HepG2 (cell line): ENCODE data around the gene EZH1. TPM values are rescaled to one million over a fixed set of nuclear protein-coding genes. Genes with fewer than 3 reads are reported as not detected.

ENCODE experiments used
- ATAC-seq: fragments of 200-7000 bp; cut with Tn5 transposase; 3 replicates; pipeline ENCODE4 v1.9.1; 2020; ENCODE audit warnings: mild to moderate bottlenecking, moderate library complexity
- BruUV-seq: library from RNA; stranded (reverse); fragments of 400-500 nt; replicated peaks from 2 replicates; lab custom pipeline; 2021; lab: Mats Ljungman, UMichigan
- CTCF ChIA-PET: fragments of 300-600 bp; formaldehyde crosslinking; extraction: SDS; loops from one replicate; lab custom pipeline; 2021; ENCODE audit warnings: low total read pairs, inconsistent platforms, low intra/inter-chr PET ratio; lab: Yijun Ruan, JAX
- POLR2A ChIA-PET: fragments of 350-600 bp; sonication (Branson Sonifier 250); formaldehyde crosslinking; loops from one replicate; lab custom pipeline; 2020; ENCODE audit warnings: antibody characterized with exemption, inconsistent platforms; lab: Yijun Ruan, JAX
- DNase-seq: peaks from one replicate; pipeline ENCODE4 v3.0.0-alpha.2; 2015; ENCODE audit warnings: low spot score
- FAIRE-seq: peaks from 3 replicates; lab custom pipeline; 2011; peaks lifted over from hg19 to GRCh38; lab: Jason Lieb, UNC
- H2AFZ ChIP-seq: one replicate; pipeline ENCODE4 v1.6.1; 2011; ENCODE audit warnings: low read length, inconsistent platforms
- H3K27ac ChIP-seq: fragments of 300-600 bp; 3 replicates; pipeline ENCODE4 v1.8.0; 2011; ENCODE audit warnings: mixed run types, mild to moderate bottlenecking, mixed read lengths, low read length, inconsistent platforms; ENCODE audit not compliant: insufficient read depth; ENCODE audit errors: extremely low read length
- H3K27me3 ChIP-seq, 2 experiments: fragments of 200-600 bp in 1 of 2; 2 replicates in 1 of 2; 3 replicates in 1 of 2; pipeline versions ENCODE4 v1.6.0 to v1.8.0; 2011; ENCODE audit warnings: low read length in 2 of 2, mild to moderate bottlenecking in 2 of 2, moderate library complexity in 2 of 2, inconsistent platforms in 1 of 2; ENCODE audit not compliant: insufficient read depth in 2 of 2, control insufficient read depth in 1 of 2
- H3K36me3 ChIP-seq, 2 experiments: fragments of 200-600 bp in 1 of 2; replicated peaks in 1 of 2; 2 replicates in 1 of 2; 3 replicates in 1 of 2; pipeline versions ENCODE4 v1.5.1 to v1.8.0; 2011; ENCODE audit warnings: low read length in 2 of 2, inconsistent platforms in 1 of 2; ENCODE audit not compliant: insufficient read depth in 2 of 2, control insufficient read depth in 1 of 2
- H3K4me1 ChIP-seq: 2 replicates; pipeline ENCODE4 v1.5.1; 2012; ENCODE audit warnings: low read length, inconsistent platforms; ENCODE audit not compliant: insufficient read depth
- H3K4me2 ChIP-seq: 2 replicates; pipeline ENCODE4 v1.6.0; 2011; ENCODE audit warnings: low read depth, low read length, inconsistent platforms
- H3K4me3 ChIP-seq, 3 experiments: fragments of 200-600 bp in 1 of 3; sonication (generic), shearing (Covaris generic) in 1 of 3; replicated peaks in 1 of 3; 2 replicates each; pipeline ENCODE4 v1.5.1; 2011 to 2016; ENCODE audit warnings: low read length in 3 of 3, inconsistent platforms in 2 of 3, low read depth in 2 of 3, mild to moderate bottlenecking in 2 of 3, control low read depth in 1 of 3, mixed read lengths in 1 of 3; ENCODE audit not compliant: insufficient read depth in 1 of 3
- H3K79me2 ChIP-seq: one replicate; pipeline ENCODE4 v1.6.1; 2011; ENCODE audit warnings: low read length, inconsistent platforms; ENCODE audit not compliant: insufficient read depth
- H3K9ac ChIP-seq: 2 replicates; pipeline ENCODE4 v1.6.0; 2011; ENCODE audit warnings: mild to moderate bottlenecking, low read depth, low read length, inconsistent platforms; ENCODE audit not compliant: insufficient read depth
- H3K9me3 ChIP-seq: 2 replicates; pipeline ENCODE4 v1.5.1; 2012; ENCODE audit warnings: mild to moderate bottlenecking, low read length
- H4K20me1 ChIP-seq: 2 replicates; pipeline ENCODE4 v1.6.0; 2011; ENCODE audit warnings: inconsistent platforms, mild to moderate bottlenecking, low read length, moderate library complexity; ENCODE audit not compliant: insufficient read depth
- AGO1 ChIP-seq: fragments of 200-400 bp; formaldehyde crosslinking; IDR thresholded peaks from 2 replicates; pipeline ENCODE4 v1.6.1; 2017; ENCODE audit warnings: mild to moderate bottlenecking, low read depth, low read length, moderate library complexity; ENCODE audit not compliant: poor library complexity, severe bottlenecking
- CEBPZ ChIP-seq: IDR thresholded peaks from 2 replicates; pipeline ENCODE4 v1.6.1; 2012; ENCODE audit warnings: low read length, improper control_type of control experiment
- CENPT ChIP-seq: sonication (generic); formaldehyde crosslinking; IDR thresholded peaks from 2 replicates; pipeline ENCODE4 v1.8.0; 2022; ENCODE audit warnings: low read depth, mild to moderate bottlenecking, moderate library complexity, missing genetic modification reagents
- DZIP1 ChIP-seq: sonication (generic); formaldehyde crosslinking; IDR thresholded peaks from 2 replicates; pipeline ENCODE4 v1.5.0; 2020; ENCODE audit warnings: mild to moderate bottlenecking, missing genetic modification reagents
- EED ChIP-seq: sonication (generic); formaldehyde crosslinking; IDR thresholded peaks from 2 replicates; pipeline ENCODE4 v1.5.0; 2020; ENCODE audit warnings: mild to moderate bottlenecking, missing genetic modification reagents
- ELF1 ChIP-seq: sonication (generic); formaldehyde crosslinking; IDR thresholded peaks from 2 replicates; pipeline ENCODE4 v1.4.0; 2020; ENCODE audit warnings: missing genetic modification reagents
- KDM4B ChIP-seq: sonication (generic); formaldehyde crosslinking; IDR thresholded peaks from 2 replicates; pipeline ENCODE4 v1.4.0; 2020; ENCODE audit warnings: missing genetic modification reagents
- NFIB ChIP-seq: sonication (generic); formaldehyde crosslinking; IDR thresholded peaks from 2 replicates; pipeline ENCODE4 v1.9.0; 2021; ENCODE audit warnings: missing genetic modification reagents, mild to moderate bottlenecking, borderline replicate concordance
- REXO4 ChIP-seq: sonication (generic); formaldehyde crosslinking; IDR thresholded peaks from 2 replicates; pipeline ENCODE4 v1.8.0; 2022; ENCODE audit warnings: missing genetic modification reagents, mild to moderate bottlenecking, borderline replicate concordance
- RFXANK ChIP-seq: IDR thresholded peaks from 2 replicates; pipeline ENCODE4 v1.6.1; 2016
- ZBTB43 ChIP-seq: sonication (generic); formaldehyde crosslinking; conservative IDR thresholded peaks from 2 replicates; pipeline ENCODE4 v1.4.0; 2020; ENCODE audit warnings: missing genetic modification reagents
- ZC3H13 ChIP-seq: sonication (generic); formaldehyde crosslinking; IDR thresholded peaks from 2 replicates; pipeline ENCODE4 v1.8.1; 2023; ENCODE audit warnings: mild to moderate bottlenecking, missing genetic modification reagents, moderate library complexity
- ZNF333 ChIP-seq: sonication (generic); formaldehyde crosslinking; IDR thresholded peaks from 2 replicates; pipeline ENCODE4 v1.4.0; 2020; ENCODE audit warnings: mild to moderate bottlenecking, missing genetic modification reagents, borderline replicate concordance
- ZNF501 ChIP-seq: sonication (generic); formaldehyde crosslinking; IDR thresholded peaks from 2 replicates; pipeline ENCODE4 v1.5.1; 2020; ENCODE audit warnings: mild to moderate bottlenecking, moderate library complexity, missing genetic modification reagents
- ZNF577 ChIP-seq: sonication (generic); formaldehyde crosslinking; IDR thresholded peaks from 2 replicates; pipeline ENCODE4 v1.4.0; 2020; ENCODE audit warnings: mild to moderate bottlenecking, low read depth, missing genetic modification reagents, borderline replicate concordance
- ZNF746 ChIP-seq: sonication (generic); formaldehyde crosslinking; IDR thresholded peaks from 2 replicates; pipeline ENCODE4 v1.8.0; 2022; ENCODE audit warnings: mild to moderate bottlenecking, missing genetic modification reagents
- WGBS: methylation state at CpG from one replicate; pipeline ENCODE4 v1.1.6; 2017; ENCODE audit warnings: low lambda C conversion rate; 5-methylcytosine and 5-hydroxymethylcytosine counted together
- in situ Hi-C: cut with HindIII; loops from 2 replicates; pipeline ENCODE4 v1.10.0; 2017; ENCODE audit warnings: low pct_unique_long_range_greater_than_20kb; ENCODE audit not compliant: extremely low pct_ligation_motif_present
- intact Hi-C: fragments of 100-400 bp; cut with micrococcal nuclease; formaldehyde crosslinking; loops from one replicate; pipeline ENCODE4 v1.10.0; 2022; ENCODE audit not compliant: unreplicated experiment
- polyA plus RNA-seq, 8 experiments: library from polyadenylated mRNA; depleted of rRNA in 3 of 8; stranded (reverse) in 7 of 8; unstranded in 1 of 8; fragments of >200 nt; fragmentation: Illumina TruSeq in 4 of 8; extraction: Trizol in 4 of 8; gene quantifications; 2 replicates each; pipeline versions ENCODE4 v1.2.1 to v1.2.3, GENCODE V29; 2011 to 2016; ENCODE audit warnings: low read depth in 4 of 8, missing spikeins in 1 of 8, mixed read lengths in 1 of 8; ENCODE audit not compliant: insufficient read depth in 1 of 8
- total RNA-seq, 5 experiments: library from RNA; depleted of rRNA; stranded (reverse); fragments of >200 nt; fragmentation: Illumina TruSeq; extraction: Trizol; gene quantifications; 2 replicates each; pipeline ENCODE4 v1.2.3, GENCODE V29; 2016; ENCODE audit warnings: low read depth in 1 of 5

EZH1 gene
- total and polyA plus RNA-seq, 2 of the 13 experiments (the other 11 are each of a cell fraction or from before 2014, with no cell fraction given): 11.6 to 24.0 TPM

GRCh38 chr17:42761638-42762037, 16.8 kb upstream of the EZH1 start:
- Histone ChIP-seq H3K4me1 (peaks cover 61% of the 10 kb centered on the region), H3K9ac (peak overlapping the region; percentile 64; the same call in 1 of the 2 replicates), H3K4me2 (peak overlapping the region; percentile 90), H3K9me3 (no peaks in the 10 kb centered on the region), H3K36me3 (no peaks in the 10 kb centered on the region), H4K20me1 (no peaks in the 10 kb centered on the region), H3K4me3 (peak overlapping the region; percentile 53 to 75 (median 59); a peak in 5 of 6 replicates), H2AFZ (no peak overlapping the region), H3K79me2 (no peaks in the 10 kb centered on the region), H3K27me3 (peaks cover 0 to 12% of the 10 kb centered on the region in 2 experiments; a peak in 2 of 5 replicates), H3K27ac (no peak overlapping the region)
- no TSS peak for BruUV-seq
- in situ Hi-C loops: loop anchor here (5.0 kb wide), 1 partner anchor 39 kb away; no protein-coding TSS in a partner anchor
- WGBS: 32% methylated on average over 12 of the region's 12 CpGs
- no peak for ATAC-seq
- no peak for FAIRE-seq
- DNase-seq: no peak
- ChIA-PET POLR2A (interaction anchor here (2.8 to 5.6 kb wide), 5 partner anchors 12 to 62 kb away, joined by 17 to 63 read pairs (median 53); partner anchors contain the start of genes BECN1, EZH1, VPS25 and WNK4), CTCF (interaction anchor here (0.6 to 0.9 kb wide), 2 partner anchors 41 to 165 kb away, joined by 3 to 4 read pairs; no protein-coding TSS in a partner anchor)
- intact Hi-C loops: loop anchor here (5.0 kb wide), 1 partner anchor 184 kb away; the partner anchor contains the start of gene PSMC3IP
- TF ChIP-seq AGO1 (peak; percentile 2), ZBTB43 (CRISPR knock-in tag) (no peak), ZNF746 (CRISPR knock-in tag) (0 out of 2 replicates have a peak, but pooled peaks have one; percentile 26), NFIB (CRISPR knock-in tag) (0 out of 2 replicates have a peak, but pooled peaks have one; percentile 78), ZC3H13 (CRISPR knock-in tag) (no peak), RFXANK (CRISPR knock-in tag) (no peak), ZNF577 (CRISPR knock-in tag) (no peak), ELF1 (CRISPR knock-in tag) (no peak), CEBPZ (no peak), EED (CRISPR knock-in tag) (peak; percentile 12; the same call in 1 of the 2 replicates), DZIP1 (CRISPR knock-in tag) (0 out of 2 replicates have a peak, but pooled peaks have one; percentile 8), REXO4 (CRISPR knock-in tag) (no peak), ZNF333 (CRISPR knock-in tag) (no peak), CENPT (CRISPR knock-in tag) (no peak), KDM4B (no peak), ZNF501 (peak; percentile 61)
